Trophoblast cell (in vitro differentiated cells and primary cell): ENCODE data around the gene SND1.

Source experiments
- DNase-seq, 2 donors: peaks; one replicate each; pipeline ENCODE4 v3.0.0-alpha.2; 2016
- H2AFZ ChIP-seq: 2 replicates; pipeline ENCODE4 v1.6.1; 2013; ENCODE audit warnings: low read length, moderate library complexity, mild to moderate bottlenecking; ENCODE audit not compliant: insufficient read depth, poor library complexity
- H2AK5ac ChIP-seq: 2 replicates; pipeline ENCODE4 v1.6.1; 2013; ENCODE audit warnings: mild to moderate bottlenecking, low read length
- H2BK120ac ChIP-seq: 2 replicates; pipeline ENCODE4 v1.6.1; 2013; ENCODE audit warnings: low read length, mild to moderate bottlenecking, moderate library complexity; ENCODE audit not compliant: insufficient read depth, poor library complexity
- H2BK12ac ChIP-seq: 2 replicates; pipeline ENCODE4 v1.6.1; 2013; ENCODE audit warnings: mild to moderate bottlenecking, low read length, moderate library complexity
- H2BK5ac ChIP-seq: 2 replicates; pipeline ENCODE4 v1.6.1; 2013; ENCODE audit warnings: low read length, low read depth, moderate library complexity, mild to moderate bottlenecking; ENCODE audit not compliant: poor library complexity
- H3K14ac ChIP-seq: 2 replicates; pipeline ENCODE4 v1.6.1; 2013; ENCODE audit warnings: mild to moderate bottlenecking, low read length
- H3K18ac ChIP-seq: 2 replicates; pipeline ENCODE4 v1.6.1; 2013; ENCODE audit warnings: mild to moderate bottlenecking, low read length
- H3K23ac ChIP-seq: 2 replicates; pipeline ENCODE4 v1.6.1; 2013; ENCODE audit warnings: low read length
- H3K27ac ChIP-seq: 2 replicates; pipeline ENCODE4 v1.5.1; 2013; ENCODE audit warnings: low read depth, mild to moderate bottlenecking, inconsistent platforms, low read length, moderate library complexity
- H3K27me3 ChIP-seq: 2 replicates; pipeline ENCODE4 v1.6.1; 2013; ENCODE audit warnings: inconsistent platforms, mild to moderate bottlenecking, low read length, moderate library complexity; ENCODE audit not compliant: insufficient read depth
- H3K36me3 ChIP-seq, 2 experiments: 1 replicate in 1 of 2; 2 replicates in 1 of 2; pipeline ENCODE4 v1.6.1; 2013; ENCODE audit warnings: low read length in 2 of 2, mild to moderate bottlenecking in 2 of 2, moderate library complexity in 1 of 2; ENCODE audit not compliant: insufficient read depth in 2 of 2, control insufficient read depth in 1 of 2
- H3K4ac ChIP-seq: 2 replicates; pipeline ENCODE4 v1.6.1; 2013; ENCODE audit warnings: low read depth, mild to moderate bottlenecking, low read length, moderate library complexity
- H3K4me1 ChIP-seq, 2 experiments: 1 replicate in 1 of 2; 2 replicates in 1 of 2; pipeline ENCODE4 v1.6.1; 2013; ENCODE audit warnings: low read length in 2 of 2, mild to moderate bottlenecking in 2 of 2, moderate library complexity in 1 of 2; ENCODE audit not compliant: insufficient read depth in 2 of 2, control insufficient read depth in 1 of 2
- H3K4me2 ChIP-seq: 2 replicates; pipeline ENCODE4 v1.6.1; 2013; ENCODE audit warnings: inconsistent platforms, mild to moderate bottlenecking, low read length, moderate library complexity
- H3K4me3 ChIP-seq: 2 replicates; pipeline ENCODE4 v1.5.1; 2013; ENCODE audit warnings: mild to moderate bottlenecking, low read depth, low read length, inconsistent platforms
- H3K79me1 ChIP-seq: one replicate; pipeline ENCODE4 v1.6.1; 2013; ENCODE audit warnings: low read length
- H3K79me2 ChIP-seq: 2 replicates; pipeline ENCODE4 v1.6.1; 2013; ENCODE audit warnings: low read length, mild to moderate bottlenecking; ENCODE audit not compliant: control insufficient read depth, insufficient read depth, poor library complexity
- H3K9ac ChIP-seq: 2 replicates; pipeline ENCODE4 v1.6.1; 2013; ENCODE audit warnings: mild to moderate bottlenecking, low read length
- H3K9me3 ChIP-seq: 2 replicates; pipeline ENCODE4 v1.6.1; 2013; ENCODE audit warnings: low read depth, mild to moderate bottlenecking, control low read depth, inconsistent platforms, low read length; ENCODE audit not compliant: insufficient read depth
- H4K12ac ChIP-seq: 2 replicates; pipeline ENCODE4 v1.6.1; 2013; ENCODE audit warnings: low read depth, mild to moderate bottlenecking, low read length, moderate library complexity
- H4K8ac ChIP-seq: 2 replicates; pipeline ENCODE4 v1.6.1; 2013; ENCODE audit warnings: low read depth, mild to moderate bottlenecking, low read length, moderate library complexity
- H4K91ac ChIP-seq: one replicate; pipeline ENCODE4 v1.6.1; 2013; ENCODE audit warnings: low read depth, mild to moderate bottlenecking, low read length, moderate library complexity
- WGBS: extraction: QIAGEN DNeasy Blood & Tissue Kit; methylation state at CpG from one replicate; pipeline ENCODE4 v1.1.7; 2013; ENCODE audit warnings: missing lambda C conversion rate; ENCODE audit not compliant: insufficient read length, insufficient coverage; ENCODE audit errors: extremely low coverage; 5-methylcytosine and 5-hydroxymethylcytosine counted together

Gene SND1

DNA sequence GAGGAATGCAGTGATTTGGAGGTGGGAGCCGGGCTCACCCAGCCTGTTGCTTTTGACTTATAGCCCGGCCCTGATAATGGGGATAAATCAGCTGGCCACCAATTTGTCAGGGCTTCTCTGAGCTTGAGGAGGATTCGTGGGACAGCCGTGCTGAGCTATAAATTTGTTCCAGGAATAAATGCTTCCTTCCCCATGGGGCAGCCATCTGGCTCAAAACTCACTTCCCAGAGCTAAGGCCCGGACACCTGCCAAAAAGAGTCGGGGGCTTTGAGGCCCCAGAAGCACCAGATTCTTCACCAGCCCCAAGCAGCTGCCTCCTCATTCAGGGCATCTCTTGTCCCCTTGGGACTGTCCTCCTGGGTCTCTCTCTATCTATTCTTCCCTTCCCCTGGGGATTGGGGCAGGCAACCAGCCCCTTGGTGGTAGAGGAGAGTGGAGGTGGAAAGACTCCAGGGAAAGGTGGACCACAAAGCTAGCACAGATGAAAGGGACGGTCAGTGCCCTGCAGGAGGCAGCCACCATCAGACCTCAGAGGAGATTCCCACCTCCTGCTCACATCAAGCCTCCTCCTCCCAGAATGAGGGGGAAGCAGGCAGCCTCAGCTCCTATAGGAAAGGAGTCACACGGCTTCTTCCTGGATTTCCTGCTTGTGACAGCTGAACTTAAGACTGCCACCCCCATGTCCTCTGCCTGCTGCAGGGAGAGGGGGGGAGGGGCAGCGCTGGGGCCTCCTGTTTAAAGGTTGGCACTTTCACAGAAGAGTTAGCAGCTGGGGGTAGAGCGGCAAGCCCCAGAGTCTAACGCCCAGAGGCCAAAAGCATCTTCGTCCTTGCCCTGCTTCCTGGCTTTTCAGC lies 423.5 kb downstream of the SND1 start:
- no peaks in the 10 kb centered on the region for H3K4me1 ChIP-seq
- no peaks in the 10 kb centered on the region for H3K79me1 ChIP-seq
- H2AFZ ChIP-seq = no peak overlapping the region
- H3K27me3 ChIP-seq = no peaks in the 10 kb centered on the region
- no peak overlapping the region for H2BK5ac ChIP-seq
- no peak overlapping the region for H4K91ac ChIP-seq
- H3K14ac ChIP-seq = no peak overlapping the region
- no peak overlapping the region for H3K18ac ChIP-seq
- no peak overlapping the region for H3K9ac ChIP-seq
- no peak overlapping the region for H4K12ac ChIP-seq
- no peaks in the 10 kb centered on the region for H3K79me2 ChIP-seq
- no peak overlapping the region for H4K8ac ChIP-seq
- no peak overlapping the region for H3K23ac ChIP-seq
- H3K4ac ChIP-seq = no peak overlapping the region
- H3K27ac ChIP-seq = no peak overlapping the region
- H3K36me3 ChIP-seq = peaks cover 48 to 51% of the 10 kb centered on the region in 2 experiments
- no peak overlapping the region for H2BK120ac ChIP-seq
- H2AK5ac ChIP-seq = no peak overlapping the region
- H2BK12ac ChIP-seq = no peak overlapping the region
- no peak overlapping the region for H3K4me3 ChIP-seq
- no peak for DNase-seq
- peaks cover 4% of the 10 kb centered on the region for H3K9me3 ChIP-seq
- no CpG with 5 or more reads among the region's 12 CpGs for WGBS
- no peak overlapping the region for H3K4me2 ChIP-seq

DNA sequence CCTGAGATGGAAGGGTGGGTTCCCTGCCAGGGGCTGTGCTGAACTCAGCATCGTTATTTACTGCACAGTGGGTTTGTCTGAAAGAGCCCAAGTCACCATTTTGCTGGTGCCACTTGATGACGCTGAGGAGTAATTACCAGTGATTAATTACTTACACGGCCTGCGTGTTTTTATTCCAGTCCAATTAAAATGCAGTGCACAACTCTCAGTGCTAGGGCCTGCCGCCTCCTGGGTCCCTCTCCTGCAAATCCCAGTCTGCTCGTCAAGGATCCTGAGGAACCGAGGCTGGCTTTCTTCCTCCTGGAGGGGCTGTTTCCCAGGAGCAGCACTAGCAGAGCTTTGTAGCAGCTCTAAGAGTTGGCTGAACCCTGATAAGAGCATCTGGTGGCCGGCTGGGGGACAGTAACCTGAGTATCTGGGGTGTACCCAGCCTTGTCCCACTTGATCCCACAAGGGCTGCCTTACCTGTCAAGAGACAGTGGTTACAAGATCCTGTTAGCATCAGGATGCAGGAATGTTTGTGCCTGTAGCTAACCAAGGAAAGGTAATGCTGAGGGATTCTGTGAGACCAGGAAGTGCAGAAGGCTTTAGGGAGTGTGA lies 424.3 kb downstream of the SND1 start:
- no peaks in the 10 kb centered on the region for H3K79me2 ChIP-seq
- no CpG with 5 or more reads among the region's 8 CpGs for WGBS
- DNase-seq = no peak
- H3K36me3 ChIP-seq = peaks cover 50 to 53% of the 10 kb centered on the region in 2 experiments
- H3K79me1 ChIP-seq = no peaks in the 10 kb centered on the region
- no peak overlapping the region for H4K12ac ChIP-seq
- no peak overlapping the region for H3K14ac ChIP-seq
- no peak overlapping the region for H2BK12ac ChIP-seq
- H4K8ac ChIP-seq = no peak overlapping the region
- no peak overlapping the region for H3K23ac ChIP-seq
- no peak overlapping the region for H3K9ac ChIP-seq
- H2AK5ac ChIP-seq = no peak overlapping the region
- H3K4me2 ChIP-seq = no peak overlapping the region
- no peak overlapping the region for H3K4ac ChIP-seq
- no peaks in the 10 kb centered on the region for H3K4me1 ChIP-seq
- H4K91ac ChIP-seq = no peak overlapping the region
- H3K27me3 ChIP-seq = no peaks in the 10 kb centered on the region
- no peak overlapping the region for H2BK5ac ChIP-seq
- H3K4me3 ChIP-seq = no peak overlapping the region
- no peak overlapping the region for H2AFZ ChIP-seq
- no peak overlapping the region for H3K27ac ChIP-seq
- peaks cover 4% of the 10 kb centered on the region for H3K9me3 ChIP-seq
- H2BK120ac ChIP-seq = no peak overlapping the region
- no peak overlapping the region for H3K18ac ChIP-seq

DNA sequence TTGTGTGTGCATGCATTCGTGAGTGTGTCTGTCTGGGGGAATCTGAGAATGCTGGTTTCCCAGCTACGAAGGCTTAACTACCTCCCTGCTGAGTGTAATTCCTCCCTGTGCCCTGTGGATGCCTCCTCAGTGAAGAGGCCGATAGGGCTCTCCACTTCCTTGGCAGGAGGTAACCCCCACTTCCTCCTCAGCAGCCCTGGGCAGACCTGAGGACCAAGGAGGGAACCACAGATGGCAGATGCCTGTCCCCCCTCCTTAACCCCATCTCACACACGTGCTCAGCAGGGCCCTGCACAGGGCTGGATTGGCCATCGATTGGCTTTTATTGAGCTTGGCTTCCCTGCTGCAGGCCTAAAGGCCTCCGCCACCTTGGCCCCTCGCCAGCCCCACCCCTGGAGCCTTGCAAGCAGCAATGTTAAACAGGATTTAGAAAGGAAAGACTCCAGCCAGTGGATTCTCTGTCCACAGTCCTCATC lies 424.8 kb downstream of the SND1 start:
- H3K9ac ChIP-seq = no peak overlapping the region
- H4K91ac ChIP-seq = no peak overlapping the region
- no peak overlapping the region for H3K14ac ChIP-seq
- H3K4ac ChIP-seq = no peak overlapping the region
- H3K27me3 ChIP-seq = no peaks in the 10 kb centered on the region
- H3K36me3 ChIP-seq = peaks cover 55 to 59% of the 10 kb centered on the region in 2 experiments
- no peak overlapping the region for H3K18ac ChIP-seq
- H3K27ac ChIP-seq = no peak overlapping the region
- H2BK5ac ChIP-seq = no peak overlapping the region
- no peak overlapping the region for H2AFZ ChIP-seq
- H4K8ac ChIP-seq = no peak overlapping the region
- H3K79me2 ChIP-seq = no peaks in the 10 kb centered on the region
- DNase-seq = no peak
- peaks cover 4% of the 10 kb centered on the region for H3K9me3 ChIP-seq
- no CpG with 5 or more reads among the region's 7 CpGs for WGBS
- H4K12ac ChIP-seq = no peak overlapping the region
- H3K79me1 ChIP-seq = no peaks in the 10 kb centered on the region
- H2AK5ac ChIP-seq = no peak overlapping the region
- H3K4me3 ChIP-seq = no peak overlapping the region
- no peak overlapping the region for H2BK12ac ChIP-seq
- no peaks in the 10 kb centered on the region for H3K4me1 ChIP-seq
- no peak overlapping the region for H3K23ac ChIP-seq
- H3K4me2 ChIP-seq = no peak overlapping the region
- H2BK120ac ChIP-seq = no peak overlapping the region

DNA sequence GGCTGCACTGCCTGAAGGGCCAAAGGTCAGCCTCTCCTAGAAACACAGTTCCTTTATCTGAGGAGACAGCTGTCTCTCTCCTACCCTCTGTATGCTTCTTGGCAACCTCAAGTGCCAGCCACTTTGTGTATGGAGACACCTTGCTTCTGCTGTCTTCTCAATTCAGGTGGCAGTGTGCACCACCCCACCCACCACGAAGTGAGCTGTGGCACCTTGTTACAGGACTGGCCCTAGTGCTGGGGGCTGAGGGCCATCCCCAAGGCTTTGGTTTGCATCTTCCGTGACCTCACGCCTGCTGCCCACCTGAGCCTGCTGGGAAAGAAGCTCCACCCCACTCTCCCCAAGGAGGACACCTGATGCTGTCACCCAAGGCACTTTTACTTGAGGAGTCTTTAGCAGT lies 426.3 kb downstream of the SND1 start:
- Histone ChIP-seq H2BK120ac (no peak overlapping the region), H3K4me2 (no peak overlapping the region), H3K18ac (no peak overlapping the region), H2BK5ac (no peak overlapping the region), H3K4ac (no peak overlapping the region), H2BK12ac (no peak overlapping the region), H4K91ac (no peak overlapping the region), H3K9ac (no peak overlapping the region), H3K4me3 (no peak overlapping the region), H2AFZ (no peak overlapping the region), H3K9me3 (peaks cover 4% of the 10 kb centered on the region), H3K27ac (no peak overlapping the region), H3K23ac (no peak overlapping the region), H4K8ac (no peak overlapping the region), H3K4me1 (no peaks in the 10 kb centered on the region), H3K79me2 (no peaks in the 10 kb centered on the region), H3K79me1 (no peaks in the 10 kb centered on the region), H2AK5ac (no peak overlapping the region), H4K12ac (no peak overlapping the region), H3K27me3 (no peaks in the 10 kb centered on the region), H3K14ac (no peak overlapping the region), H3K36me3 (peaks cover 66 to 71% of the 10 kb centered on the region in 2 experiments)
- WGBS = no CpG with 5 or more reads among the region's 3 CpGs
- no peak for DNase-seq
